Measurements from ENCODE around the gene IL36RN. TPM values are rescaled to one million over a fixed set of nuclear protein-coding genes. Genes with fewer than 3 reads are reported as not detected.

IL36RN gene
- polyA plus RNA-seq, 1 of the 3 experiments (the other 2 are of a cell fraction), result not detected

DNA sequence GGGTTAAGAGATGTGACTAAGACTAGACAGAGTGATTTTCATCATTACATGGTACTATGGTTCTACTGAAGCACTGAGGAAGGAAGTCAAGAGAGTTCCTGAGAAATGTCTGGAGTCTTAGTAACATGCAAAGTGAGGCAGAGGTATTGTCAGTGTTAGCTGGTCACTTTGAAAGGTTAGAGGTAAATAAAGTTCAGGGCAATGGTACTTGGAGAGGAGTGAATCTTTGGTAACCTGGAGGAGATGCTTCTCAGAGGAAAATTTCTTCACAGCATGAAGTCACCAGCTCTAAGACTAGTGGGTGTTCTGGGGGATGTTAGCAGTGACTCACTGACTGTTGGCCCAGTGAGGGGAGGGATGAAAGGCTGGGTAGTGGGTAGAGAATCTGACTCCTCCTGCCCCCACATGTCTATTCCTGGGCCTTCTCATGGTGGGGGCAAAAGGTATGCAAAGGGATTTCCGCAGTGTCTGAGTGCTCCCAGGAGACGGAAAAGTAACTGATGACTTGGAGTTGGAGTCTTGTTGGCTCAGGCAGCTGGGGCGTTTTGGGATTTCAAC, 45.1 kb downstream of the IL36RN start:
- no peak for DNase-seq
- H3K9ac ChIP-seq, result no peak overlapping the region
- CTCF ChIA-PET, result interaction anchor here (0.8 to 1.9 kb wide), 2 partner anchors 27 to 34 kb away, joined by 3 to 8 read pairs; no protein-coding TSS in a partner anchor

More for the DNA sequence above, 45.1 kb downstream of the IL36RN start:
- TF ChIP-seq TAF1 (IDR thresholded peaks at IDR 0.05; ENCODE audit: borderline replicate concordance, low read depth, low read length), result no peak
- no peak for TF ChIP-seq ZBTB33 (IDR thresholded peaks at IDR 0.05; ENCODE audit: borderline replicate concordance, low read depth)
- TF ChIP-seq, protein P1, sequence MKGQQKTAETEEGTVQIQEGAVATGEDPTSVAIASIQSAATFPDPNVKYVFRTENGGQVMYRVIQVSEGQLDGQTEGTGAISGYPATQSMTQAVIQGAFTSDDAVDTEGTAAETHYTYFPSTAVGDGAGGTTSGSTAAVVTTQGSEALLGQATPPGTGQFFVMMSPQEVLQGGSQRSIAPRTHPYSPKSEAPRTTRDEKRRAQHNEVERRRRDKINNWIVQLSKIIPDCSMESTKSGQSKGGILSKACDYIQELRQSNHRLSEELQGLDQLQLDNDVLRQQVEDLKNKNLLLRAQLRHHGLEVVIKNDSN (IDR thresholded peaks at IDR 0.05; ENCODE audit: borderline replicate concordance, low read depth), result no peak
- no peak for TF ChIP-seq FOSL2 (IDR thresholded peaks at IDR 0.05; ENCODE audit: borderline replicate concordance, low read depth)
- TF ChIP-seq NFIC (IDR thresholded peaks at IDR 0.05; ENCODE audit: borderline replicate concordance), result no peak
- TF ChIP-seq ELF1 (IDR thresholded peaks at IDR 0.05), result no peak
- no peak for TF ChIP-seq TEAD4 (IDR thresholded peaks at IDR 0.05; ENCODE audit: borderline replicate concordance, insufficient read depth)
- TF ChIP-seq SIN3A (IDR thresholded peaks at IDR 0.05; ENCODE audit: borderline replicate concordance, low read depth, low read length), result no peak
- TF ChIP-seq RFX5 (IDR thresholded peaks at IDR 0.05; ENCODE audit: low read length), result no peak
- no peak for TF ChIP-seq MEF2A (IDR thresholded peaks at IDR 0.05; ENCODE audit: borderline replicate concordance, low read depth)
- no peak for TF ChIP-seq YY1 (IDR thresholded peaks at IDR 0.05; ENCODE audit: low read depth)
- no peak for TF ChIP-seq RXRA (IDR thresholded peaks at IDR 0.05; ENCODE audit: borderline replicate concordance, low read depth)
- no peak for TF ChIP-seq GABPA (IDR thresholded peaks at IDR 0.05; ENCODE audit: low read depth)
- TF ChIP-seq, protein P2, sequence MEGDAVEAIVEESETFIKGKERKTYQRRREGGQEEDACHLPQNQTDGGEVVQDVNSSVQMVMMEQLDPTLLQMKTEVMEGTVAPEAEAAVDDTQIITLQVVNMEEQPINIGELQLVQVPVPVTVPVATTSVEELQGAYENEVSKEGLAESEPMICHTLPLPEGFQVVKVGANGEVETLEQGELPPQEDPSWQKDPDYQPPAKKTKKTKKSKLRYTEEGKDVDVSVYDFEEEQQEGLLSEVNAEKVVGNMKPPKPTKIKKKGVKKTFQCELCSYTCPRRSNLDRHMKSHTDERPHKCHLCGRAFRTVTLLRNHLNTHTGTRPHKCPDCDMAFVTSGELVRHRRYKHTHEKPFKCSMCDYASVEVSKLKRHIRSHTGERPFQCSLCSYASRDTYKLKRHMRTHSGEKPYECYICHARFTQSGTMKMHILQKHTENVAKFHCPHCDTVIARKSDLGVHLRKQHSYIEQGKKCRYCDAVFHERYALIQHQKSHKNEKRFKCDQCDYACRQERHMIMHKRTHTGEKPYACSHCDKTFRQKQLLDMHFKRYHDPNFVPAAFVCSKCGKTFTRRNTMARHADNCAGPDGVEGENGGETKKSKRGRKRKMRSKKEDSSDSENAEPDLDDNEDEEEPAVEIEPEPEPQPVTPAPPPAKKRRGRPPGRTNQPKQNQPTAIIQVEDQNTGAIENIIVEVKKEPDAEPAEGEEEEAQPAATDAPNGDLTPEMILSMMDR (IDR thresholded peaks at IDR 0.05), result no peak
- TF ChIP-seq CHD2 (IDR thresholded peaks at IDR 0.05; ENCODE audit: low read length, partially characterized antibody), result no peak
- no peak for TF ChIP-seq NRF1 (IDR thresholded peaks at IDR 0.05; ENCODE audit: low read depth, low read length)
- TF ChIP-seq, protein P3, sequence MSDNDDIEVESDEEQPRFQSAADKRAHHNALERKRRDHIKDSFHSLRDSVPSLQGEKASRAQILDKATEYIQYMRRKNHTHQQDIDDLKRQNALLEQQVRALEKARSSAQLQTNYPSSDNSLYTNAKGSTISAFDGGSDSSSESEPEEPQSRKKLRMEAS (IDR thresholded peaks at IDR 0.05; ENCODE audit: low read depth), result no peak
- TF ChIP-seq PBX3 (IDR thresholded peaks at IDR 0.05), result no peak
- TF ChIP-seq JUND (IDR thresholded peaks at IDR 0.05), result no peak
- TF ChIP-seq MXI1 (IDR thresholded peaks at IDR 0.05; ENCODE audit: low read depth, low read length), result no peak
- H3K9me3 ChIP-seq, result no peaks in the 10 kb centered on the region
- H4K20me1 ChIP-seq (ENCODE audit: insufficient read depth), result no peaks in the 10 kb centered on the region
- H3K27ac ChIP-seq (ENCODE audit: low read depth in 2 of 2, low read length in 1 of 2), result no peak overlapping the region
- H2AFZ ChIP-seq (ENCODE audit: low read depth), result no peak overlapping the region
- no peaks in the 10 kb centered on the region for H3K79me2 ChIP-seq (ENCODE audit: insufficient read depth)
- H3F3A ChIP-seq (replicated peaks; ENCODE audit: insufficient read depth), result no peaks in the 10 kb centered on the region
- H3K4me2 ChIP-seq, result no peak overlapping the region
- H3K9me2 ChIP-seq, result no peaks in the 10 kb centered on the region
- POLR2A ChIA-PET, result no interaction called here
- 3% methylated on average over 3 of the region's 3 CpGs for WGBS (ENCODE audit: low lambda C conversion rate)
- no peaks in the 10 kb centered on the region for H3K36me3 ChIP-seq (replicated peaks in 1 of 2; ENCODE audit: control insufficient read depth in 1 of 2, insufficient read depth in 2 of 2, low read length in 1 of 2)
- H3K4me1 ChIP-seq (ENCODE audit: control insufficient read depth in 1 of 2, insufficient read depth in 2 of 2, low read depth in 1 of 2, low read length in 1 of 2), result no peaks in the 10 kb centered on the region
- H3K4me3 ChIP-seq (ENCODE audit: low read depth in 2 of 2, low read length in 1 of 2), result no peak overlapping the region
- no peaks in the 10 kb centered on the region for H3K27me3 ChIP-seq (ENCODE audit: insufficient read depth)

Data from SK-N-SH (cell line).